Gastrocnemius medialis (tissue), 4 donors: ENCODE results near the gene BRAF.

ENCODE experiments used
- POLR2A ChIP-seq, 2 donors: fragments of 450-650 bp; IDR thresholded peaks; one replicate each; pipeline ENCODE4 v1.6.1; 2017; ENCODE audit warnings: antibody characterized with exemption in 2 of 2, mild to moderate bottlenecking in 2 of 2, moderate library complexity in 2 of 2
- TF ChIP-seq, protein P1 (sequence below), 5 experiments: fragments of 450-650 bp in 3 of 5; fragments of 200-600 bp in 2 of 5; sonication (generic) in 2 of 5; IDR thresholded peaks in 4 of 5; conservative IDR thresholded peaks in 1 of 5; 1 replicate in 4 of 5; 2 replicates in 1 of 5; pipeline ENCODE4 v1.5.1; 2016 to 2019; ENCODE audit warnings: antibody characterized with exemption in 5 of 5, mild to moderate bottlenecking in 3 of 5, moderate library complexity in 3 of 5

DNA sequence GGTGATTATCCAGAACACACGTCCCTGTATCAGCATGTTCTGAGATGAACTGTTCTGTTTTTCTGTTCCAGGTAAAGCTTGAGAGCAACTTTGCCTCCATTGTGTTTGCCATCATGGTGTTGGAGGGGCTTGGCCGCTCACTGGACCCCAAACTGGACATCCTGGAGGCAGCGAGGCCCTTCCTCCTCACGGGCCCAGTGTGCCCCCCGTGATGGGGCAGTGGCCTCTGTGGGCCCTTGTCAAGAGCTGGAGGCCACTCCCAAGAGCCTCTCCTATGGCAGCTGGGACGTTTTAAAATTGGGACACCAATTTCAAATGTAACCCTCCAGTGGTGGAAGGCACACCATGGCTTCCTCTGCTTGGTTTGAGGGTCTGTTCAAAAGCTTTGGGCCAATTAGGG, 230.1 kb downstream of the BRAF start:
- TF ChIP-seq, protein P1, sequence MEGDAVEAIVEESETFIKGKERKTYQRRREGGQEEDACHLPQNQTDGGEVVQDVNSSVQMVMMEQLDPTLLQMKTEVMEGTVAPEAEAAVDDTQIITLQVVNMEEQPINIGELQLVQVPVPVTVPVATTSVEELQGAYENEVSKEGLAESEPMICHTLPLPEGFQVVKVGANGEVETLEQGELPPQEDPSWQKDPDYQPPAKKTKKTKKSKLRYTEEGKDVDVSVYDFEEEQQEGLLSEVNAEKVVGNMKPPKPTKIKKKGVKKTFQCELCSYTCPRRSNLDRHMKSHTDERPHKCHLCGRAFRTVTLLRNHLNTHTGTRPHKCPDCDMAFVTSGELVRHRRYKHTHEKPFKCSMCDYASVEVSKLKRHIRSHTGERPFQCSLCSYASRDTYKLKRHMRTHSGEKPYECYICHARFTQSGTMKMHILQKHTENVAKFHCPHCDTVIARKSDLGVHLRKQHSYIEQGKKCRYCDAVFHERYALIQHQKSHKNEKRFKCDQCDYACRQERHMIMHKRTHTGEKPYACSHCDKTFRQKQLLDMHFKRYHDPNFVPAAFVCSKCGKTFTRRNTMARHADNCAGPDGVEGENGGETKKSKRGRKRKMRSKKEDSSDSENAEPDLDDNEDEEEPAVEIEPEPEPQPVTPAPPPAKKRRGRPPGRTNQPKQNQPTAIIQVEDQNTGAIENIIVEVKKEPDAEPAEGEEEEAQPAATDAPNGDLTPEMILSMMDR (IDR thresholded peaks at IDR 0.05 in 4 of 5, conservative IDR thresholded peaks at IDR 0.05 in 1 of 5) = no peak
- TF ChIP-seq POLR2A (IDR thresholded peaks at IDR 0.05) = no peak
